ENCODE data around the gene LTBP1.
A peak's percentile ranks its signal among the peaks of the same experiment; 100 is the strongest.
"Not testable (repeated sequence)": the region's sequence is repeated elsewhere in the genome, so short reads cannot be mapped to it uniquely, and the experiment has no call there.

The LTBP1 gene

GRCh38 chr2:33383855-33384598 is 437.3 kb downstream of the LTBP1 start:
- DNase-seq (ENCODE audit: low spot score), result no peak

- DNase-seq (ENCODE audit: low spot score), result no peak
Observed at GRCh38 chr2:33384599-33384961, 437.8 kb downstream of the LTBP1 start.

- DNase-seq (ENCODE audit: low spot score), result no peak
Observed at GRCh38 chr2:33388996-33389395, 442.2 kb downstream of the LTBP1 start.

- not testable (repeated sequence) for DNase-seq (ENCODE audit: low spot score)
Observed at GRCh38 chr2:33389695-33390094, 442.9 kb downstream of the LTBP1 start.

DNA sequence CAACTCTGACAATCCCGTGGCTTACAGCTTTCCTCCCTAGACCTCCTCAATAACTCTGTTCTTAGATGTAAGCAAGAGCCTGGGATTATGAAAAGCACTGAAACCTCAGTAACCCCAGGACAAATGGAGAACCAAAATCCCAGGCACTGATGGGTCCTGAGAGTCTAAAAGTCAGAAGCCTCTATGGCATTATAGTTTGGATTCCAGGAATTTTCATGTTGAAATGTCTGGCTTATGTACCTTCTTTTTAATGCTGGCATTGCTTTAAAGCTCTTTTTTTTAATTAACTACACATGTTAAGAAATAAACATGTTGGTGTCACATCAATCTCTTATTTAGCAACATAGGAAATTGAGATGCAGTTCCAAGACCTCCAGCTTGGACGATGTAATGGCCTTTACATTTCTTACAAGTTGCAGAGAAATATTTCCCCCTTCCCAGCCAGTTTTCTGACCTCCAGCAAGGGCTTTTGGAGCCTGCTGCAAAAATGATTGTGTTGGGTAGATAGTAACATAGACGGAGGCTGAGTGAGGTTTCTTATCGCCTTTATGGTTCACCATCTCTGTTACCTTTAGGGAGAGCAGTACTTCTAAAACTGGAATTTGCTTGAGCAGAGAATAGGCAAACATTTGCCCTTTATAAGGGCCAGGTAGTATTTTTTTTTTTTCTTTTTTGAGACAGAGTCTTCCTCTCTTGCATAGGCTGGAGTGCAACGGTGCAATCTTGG is 444.9 kb downstream of the LTBP1 start:
- DNase-seq (ENCODE audit: low spot score), result no peak

DNA sequence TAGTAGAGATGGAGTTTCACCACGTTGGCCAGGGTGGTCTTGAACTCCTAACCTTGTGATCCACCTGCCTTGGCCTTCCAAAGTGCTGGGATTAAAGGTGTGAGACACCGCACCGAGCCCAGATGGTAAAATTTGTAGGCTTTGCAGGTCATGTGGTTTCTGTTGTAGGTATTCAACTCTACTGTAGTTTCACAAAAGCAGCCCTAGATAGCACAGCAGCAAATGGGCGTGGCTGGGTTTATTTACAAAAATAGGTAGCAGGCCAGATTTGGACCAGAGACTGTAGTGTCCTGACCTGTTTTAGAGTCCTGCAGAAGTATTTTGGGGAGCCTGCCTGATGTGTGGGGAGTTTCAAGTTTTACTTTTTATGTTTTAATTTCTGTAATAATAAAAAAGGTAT is 445.6 kb downstream of the LTBP1 start:
- no peak for DNase-seq (ENCODE audit: low spot score)

- DNase-seq (ENCODE audit: low spot score), result no peak
Observed at GRCh38 chr2:33395034-33395433, 448.3 kb downstream of the LTBP1 start.

DNA sequence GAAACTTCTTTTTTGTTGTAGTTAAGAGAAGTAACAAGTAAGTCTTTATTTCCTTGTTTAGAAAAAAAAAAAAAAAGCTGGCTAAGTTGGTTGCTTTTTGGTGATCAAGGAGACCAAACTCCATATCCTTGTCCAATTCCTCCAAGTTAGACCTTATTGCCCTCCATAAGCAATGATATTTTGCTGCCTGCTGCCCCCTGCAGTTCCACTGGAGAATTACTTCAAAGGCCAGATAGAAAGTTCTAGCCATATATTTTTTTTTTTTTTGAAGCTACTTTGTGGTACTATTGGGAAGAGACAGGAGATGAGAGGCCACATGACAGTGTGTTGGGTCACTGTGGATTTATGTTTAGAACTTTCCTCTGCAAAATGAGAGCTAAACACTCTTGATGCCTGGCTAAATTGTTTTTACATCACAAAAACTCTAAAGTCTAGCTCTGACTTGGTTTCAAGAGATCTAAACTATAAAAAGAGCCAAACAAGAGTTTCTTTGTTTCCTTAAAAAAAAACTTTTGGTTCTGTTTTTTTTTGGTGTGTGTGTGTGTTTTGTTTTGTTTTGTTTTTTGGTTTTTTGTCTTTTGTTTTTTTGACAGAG is 449.0 kb downstream of the LTBP1 start:
- DNase-seq (ENCODE audit: low spot score), result peak; percentile 59

- DNase-seq (ENCODE audit: low spot score), result no peak
Observed at GRCh38 chr2:33404321-33404720, 457.6 kb downstream of the LTBP1 start.

DNA sequence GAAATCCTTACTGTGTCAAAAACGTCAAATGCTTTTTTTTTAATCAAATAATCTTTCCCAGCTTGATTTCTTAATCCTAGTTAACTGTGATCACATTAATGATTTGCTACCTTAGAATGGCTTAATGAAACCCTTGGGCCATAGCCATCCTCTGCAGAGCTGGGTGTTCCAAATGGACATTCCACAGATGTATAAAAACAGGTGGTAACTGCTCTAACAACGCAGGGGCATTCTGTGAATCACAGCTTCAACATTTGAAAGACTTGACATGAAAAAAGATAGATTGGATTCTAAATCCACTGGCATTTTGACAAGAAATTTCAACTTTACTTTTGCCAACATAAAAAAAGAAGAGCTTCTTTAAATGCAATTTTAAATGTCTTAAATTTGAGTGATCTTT is 459.9 kb downstream of the LTBP1 start:
- DNase-seq (ENCODE audit: low spot score), result no peak

- DNase-seq (ENCODE audit: low spot score), result no peak
Observed at GRCh38 chr2:33408109-33408508, 461.4 kb downstream of the LTBP1 start.

DNA sequence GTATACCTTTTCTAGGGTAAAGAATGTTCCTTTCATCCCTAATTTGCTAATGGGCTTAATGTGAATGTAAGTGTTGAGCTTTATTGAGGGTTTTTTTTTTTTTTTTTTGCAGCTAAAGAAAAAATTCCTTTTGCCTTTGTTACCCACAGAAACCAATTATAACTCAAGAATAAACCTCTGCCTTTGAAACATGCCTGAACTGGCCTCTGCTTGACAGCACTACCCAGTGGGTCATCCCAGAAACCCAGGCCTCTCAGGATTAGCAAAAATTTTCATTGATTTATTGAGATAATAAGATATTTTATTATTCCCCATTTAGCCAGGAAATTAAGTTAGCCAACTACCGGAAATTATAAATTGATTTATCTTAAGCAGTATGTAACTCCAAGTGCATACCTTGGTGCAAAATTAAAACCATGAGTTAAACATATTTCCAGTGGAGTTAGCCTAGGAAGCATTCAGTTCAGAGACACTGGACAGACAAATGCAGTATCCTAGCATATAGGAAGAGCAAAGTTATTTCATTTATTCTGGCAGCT is 462.7 kb downstream of the LTBP1 start:
- DNase-seq (ENCODE audit: low spot score), result no peak

GRCh38 chr2:33411765-33412164 is 465.0 kb downstream of the LTBP1 start:
- DNase-seq (ENCODE audit: low spot score), result no peak

DNA sequence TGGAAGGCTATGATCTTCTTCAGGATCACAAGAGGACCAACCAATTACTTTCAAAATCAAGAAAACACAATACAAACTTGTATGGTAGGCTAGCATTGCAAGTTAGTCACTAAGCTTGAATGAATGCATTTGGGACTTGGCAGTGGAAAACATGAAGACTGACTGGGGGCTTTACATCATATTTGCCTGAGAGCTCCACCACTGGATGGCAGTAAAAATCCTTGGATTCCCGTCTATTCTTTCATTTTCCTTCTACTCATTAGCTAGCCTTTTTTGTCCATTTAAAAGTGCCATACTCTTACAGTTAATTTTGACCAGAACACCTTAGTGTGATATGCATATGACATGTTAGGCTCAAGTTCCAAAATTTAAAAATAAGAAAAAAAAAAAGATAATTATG is 466.2 kb downstream of the LTBP1 start:
- no peak for DNase-seq (ENCODE audit: low spot score)

DNA sequence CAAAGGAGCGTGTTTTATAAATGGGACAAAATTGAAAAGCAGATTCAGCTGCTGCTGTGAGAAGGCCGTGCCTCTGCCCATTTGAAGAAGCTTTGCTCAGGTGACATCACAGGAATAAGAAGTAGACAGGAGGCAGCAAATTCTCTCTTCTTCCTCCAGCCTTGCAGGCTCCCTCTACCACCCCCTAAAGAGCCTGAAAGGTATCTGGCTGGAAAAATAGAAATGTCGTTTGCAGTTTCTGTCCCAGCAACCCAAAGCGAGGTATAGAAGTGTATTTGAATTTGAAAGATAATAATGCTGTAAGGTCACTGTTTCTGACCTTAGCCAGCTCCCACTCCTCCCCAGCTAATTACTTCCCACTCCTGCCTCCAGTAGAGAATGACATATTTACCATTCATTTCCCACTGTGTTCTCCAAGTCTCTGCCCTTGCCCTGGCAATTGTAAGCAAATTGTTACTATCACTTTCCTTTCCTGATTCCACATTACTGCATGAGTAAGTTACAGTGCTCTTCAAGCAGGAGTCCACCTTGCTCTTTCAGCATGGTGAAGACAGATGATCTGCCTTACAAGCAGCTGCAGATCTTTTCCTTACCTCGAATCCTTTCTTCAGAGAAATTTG is 472.9 kb downstream of the LTBP1 start:
- no peak for DNase-seq (ENCODE audit: low spot score)

DNA sequence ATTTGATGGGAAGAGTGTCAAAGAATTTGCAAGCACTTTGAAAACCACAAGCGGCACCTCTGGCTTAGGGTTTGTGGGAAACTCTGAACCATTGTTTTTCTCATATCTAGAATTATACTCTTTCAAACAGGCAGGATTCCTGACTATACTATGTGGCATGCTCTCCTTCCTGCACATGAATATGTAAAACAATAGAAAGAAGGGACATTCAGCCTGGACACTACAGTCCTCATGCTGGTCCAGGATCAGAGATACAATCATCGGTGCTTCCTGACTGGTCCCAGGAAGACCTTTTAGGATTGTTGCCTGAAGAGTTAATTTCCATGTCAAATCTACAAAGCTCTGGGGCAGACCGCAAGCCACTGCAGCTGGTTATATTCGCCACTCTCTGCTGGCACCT is 474.0 kb downstream of the LTBP1 start:
- no peak for DNase-seq (ENCODE audit: low spot score)

DNA sequence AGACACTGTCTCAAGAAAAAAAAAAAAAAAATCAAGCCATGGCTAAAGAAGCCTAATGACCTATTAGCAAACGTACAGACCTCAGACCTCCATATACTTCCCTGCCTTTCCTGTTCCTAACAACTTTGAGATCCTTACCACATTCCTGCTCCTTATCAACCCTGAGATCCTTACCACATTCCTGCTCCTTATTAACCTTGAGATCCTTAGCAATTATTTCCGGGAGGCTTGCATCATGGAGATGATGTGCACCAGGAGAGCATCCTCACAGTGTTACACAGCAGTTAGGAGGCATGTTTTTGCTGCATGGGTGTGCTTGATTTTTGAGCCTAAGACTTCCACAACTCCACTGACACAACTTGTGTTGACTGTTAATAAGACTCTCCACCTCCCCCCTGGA is 475.1 kb downstream of the LTBP1 start:
- no peak for DNase-seq (ENCODE audit: low spot score)

DNA sequence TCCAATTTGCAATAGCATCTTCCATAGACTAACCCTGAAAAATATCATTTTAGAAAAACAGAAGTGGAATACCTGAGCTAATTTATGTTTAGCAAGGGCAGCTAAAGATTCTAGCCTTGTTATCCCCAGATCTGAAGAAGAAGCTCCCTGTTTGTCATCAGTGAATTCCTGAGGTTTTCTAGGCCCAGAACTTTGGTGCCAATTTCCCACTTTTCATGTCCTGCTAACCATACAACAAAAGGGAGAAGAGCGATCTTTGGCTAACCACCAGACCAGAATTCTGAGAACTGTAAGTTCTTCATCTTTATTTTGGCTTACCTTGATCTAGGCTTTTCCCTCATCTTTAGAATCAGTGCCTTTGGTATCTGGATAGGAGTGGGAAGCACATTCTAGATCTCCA is 478.4 kb downstream of the LTBP1 start:
- DNase-seq (ENCODE audit: low spot score), result no peak

GRCh38 chr2:33425586-33426031 is 478.9 kb downstream of the LTBP1 start:
- DNase-seq (ENCODE audit: low spot score), result no peak

DNA sequence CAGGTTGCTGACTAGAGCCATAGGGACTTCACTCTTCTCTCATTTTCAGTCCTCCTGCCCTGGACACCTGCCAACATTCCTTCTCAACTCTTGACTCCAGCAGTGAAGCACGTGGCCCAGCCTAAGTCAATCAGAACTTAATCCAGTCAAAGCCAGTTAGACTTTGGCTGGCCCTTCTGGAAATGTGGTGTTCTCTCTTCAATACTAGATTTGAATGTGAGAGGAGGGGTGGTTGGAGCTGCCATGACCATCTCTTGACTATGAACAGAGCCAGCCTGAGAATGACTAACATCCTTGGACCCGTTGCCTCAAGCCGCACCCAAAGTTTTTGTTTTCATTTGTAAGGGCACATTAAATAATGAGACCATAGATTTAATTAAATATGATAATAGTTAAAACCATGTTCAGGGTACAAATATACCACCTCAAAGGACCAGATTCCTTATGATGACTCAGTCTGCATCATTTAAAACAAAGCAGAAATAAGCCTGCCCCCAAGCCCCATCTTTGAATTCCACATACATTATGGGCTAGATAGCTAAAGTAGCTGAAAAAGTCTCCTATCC is 480.0 kb downstream of the LTBP1 start:
- DNase-seq (ENCODE audit: low spot score), result no peak

GRCh38 chr2:33430077-33430476 is 483.3 kb downstream of the LTBP1 start:
- no peak for DNase-seq (ENCODE audit: low spot score)

- DNase-seq (ENCODE audit: low spot score), result no peak
Observed at GRCh38 chr2:33430856-33431255, 484.1 kb downstream of the LTBP1 start.

Data from activated CD4-positive, alpha-beta T cell treated with anti-CD3 and anti-CD28 coated beads, Interleukin-2, Interleukin-4, amounts not matched to agents 100 ng/mL and 50 ng/mL, durations not matched to agents 16 hours and 8 hours (primary cell).